Measurements from ENCODE around the gene PIF1.

Gene PIF1

DNA sequence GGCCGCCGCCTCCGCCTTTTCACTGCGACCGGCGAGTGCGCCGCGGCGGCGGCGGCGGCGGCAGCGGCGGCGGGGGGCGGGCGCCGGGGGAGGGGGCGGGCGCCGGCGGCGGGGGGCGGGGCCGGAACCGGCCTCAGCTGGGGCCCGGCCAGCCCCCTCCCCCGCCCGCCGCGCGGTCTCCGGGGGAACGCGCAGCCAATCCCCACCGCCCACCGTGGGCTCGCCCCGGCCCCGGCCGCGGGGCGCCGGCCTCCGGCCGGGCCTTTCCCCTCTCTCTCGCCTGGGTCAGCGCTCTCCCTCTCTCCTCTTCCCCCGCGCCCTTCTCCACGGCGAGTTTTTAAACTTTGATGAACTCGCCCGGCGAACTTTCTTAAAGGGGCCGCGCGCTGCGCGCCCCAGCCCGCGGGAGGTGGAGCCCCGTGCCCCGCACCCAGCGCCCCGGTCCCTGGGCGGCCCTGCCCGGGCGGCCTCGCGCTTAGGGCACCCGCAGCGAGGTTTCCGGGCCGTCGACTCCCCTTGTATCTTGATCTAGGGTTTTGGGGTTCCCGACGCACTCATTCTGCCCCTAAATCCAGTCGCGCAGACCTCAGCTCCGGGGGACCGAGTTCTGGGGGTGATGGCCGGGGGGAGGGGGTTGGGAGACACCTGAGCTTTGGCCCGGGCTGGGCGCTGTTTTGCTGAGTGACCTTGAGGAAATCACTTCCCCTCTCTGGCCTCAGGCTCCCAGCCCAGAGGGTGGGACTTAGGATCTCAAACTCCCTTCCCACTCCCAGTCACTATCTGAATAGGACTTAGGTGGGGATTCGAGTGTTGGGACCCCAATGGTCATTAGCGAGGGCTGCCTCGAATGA lies 49.7 kb downstream of the PIF1 start, which contains the start of gene RBPMS2:
RBPMS2 (minus strand) TSS at position 39 of the 851 bp plus-strand sequence. CDS start 270 bp downstream, outside the sequence.
- no peak for DNase-seq (ENCODE audit: low read depth)

DNA sequence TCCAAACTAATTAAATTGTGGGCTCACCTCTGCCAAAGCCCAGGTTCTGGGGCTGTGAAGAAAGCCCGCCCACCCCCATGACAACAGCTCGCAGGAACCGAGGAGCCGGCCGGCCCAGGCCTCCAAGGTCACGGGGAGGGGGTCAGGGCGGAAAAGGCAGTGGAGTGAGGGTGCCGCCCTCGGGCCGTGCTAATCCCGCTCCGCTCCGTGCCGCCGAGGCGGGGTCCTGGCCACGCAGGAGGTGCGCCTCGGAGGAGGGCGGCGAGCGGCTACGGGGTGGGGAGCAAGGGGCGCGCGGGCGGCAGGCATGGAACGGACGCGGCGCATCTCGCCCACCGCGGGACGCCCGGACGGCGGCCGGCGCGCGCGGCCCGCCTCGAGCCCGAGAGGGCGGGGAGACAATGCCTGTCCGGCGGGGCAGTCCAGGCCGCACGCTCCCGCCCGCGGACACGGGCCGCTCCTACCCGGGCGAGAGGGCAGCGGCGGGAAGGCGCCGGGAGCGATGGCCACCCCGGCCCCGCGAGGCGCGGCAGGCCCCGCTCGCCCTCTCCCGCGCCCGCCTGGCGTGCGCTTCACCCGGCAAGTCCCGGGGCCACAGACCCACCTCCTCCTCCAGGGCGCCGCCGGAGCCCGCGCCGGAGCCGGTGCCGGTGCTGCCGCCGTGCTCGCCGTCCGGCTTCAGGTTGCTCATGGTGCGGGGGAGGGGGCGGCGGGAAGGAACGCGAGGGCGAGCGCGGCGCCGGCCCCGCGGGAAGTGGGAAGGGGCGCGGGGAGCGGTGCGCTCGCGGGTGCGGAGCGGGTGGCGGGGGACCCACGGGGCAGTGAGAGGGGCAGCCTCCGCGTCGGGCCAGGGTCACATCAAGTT lies 50.6 kb downstream of the PIF1 start:
- DNase-seq (ENCODE audit: low read depth), result no peak

- DNase-seq (ENCODE audit: low read depth), result no peak
Observed at GRCh38 chr15:64774037-64774628, 51.3 kb downstream of the PIF1 start.

GRCh38 chr15:64773606-64774005 lies 51.8 kb downstream of the PIF1 start:
- DNase-seq (ENCODE audit: low read depth), result no peak

DNA sequence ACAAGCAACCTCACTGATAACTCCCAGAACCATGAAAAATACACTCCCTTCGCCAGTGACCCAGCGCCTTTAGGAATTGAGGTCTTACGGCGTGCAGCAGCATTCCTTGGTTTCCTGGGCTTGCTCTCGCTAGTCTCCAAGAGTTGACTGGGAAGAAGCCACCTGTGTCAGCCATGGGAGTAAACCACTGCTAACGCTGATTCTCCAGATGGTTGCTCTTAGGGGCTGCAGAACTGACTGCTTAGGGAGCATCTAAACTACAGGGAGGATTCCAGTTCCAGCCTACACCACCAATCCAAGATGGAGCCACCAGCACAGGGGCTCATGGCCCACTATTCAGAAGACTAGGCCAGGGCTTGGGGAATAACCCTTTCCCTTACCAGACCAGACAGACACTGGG lies 52.5 kb downstream of the PIF1 start:
- no peak for DNase-seq (ENCODE audit: low read depth)

DNA sequence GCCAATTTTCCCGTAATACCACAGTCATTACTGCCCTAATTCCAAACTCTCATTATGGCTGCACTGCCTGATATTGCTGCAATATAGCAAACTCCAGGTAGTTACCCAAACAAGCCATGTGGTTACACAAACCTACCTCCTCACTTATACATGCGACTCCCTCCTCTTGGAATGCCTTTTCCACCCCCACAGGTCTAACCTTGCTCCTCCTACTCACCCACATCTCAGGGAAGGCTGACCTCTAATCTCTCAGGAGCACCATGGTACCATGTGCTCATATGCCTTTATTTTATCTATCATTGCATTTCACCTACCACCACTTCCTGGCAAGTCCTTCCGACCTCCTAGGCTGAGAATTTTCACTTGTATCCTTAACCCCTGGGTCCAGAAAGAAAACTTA lies 53.0 kb downstream of the PIF1 start:
- DNase-seq (ENCODE audit: low read depth), result no peak

- no peak for DNase-seq (ENCODE audit: low read depth)
Observed at GRCh38 chr15:64770626-64771025, 54.8 kb downstream of the PIF1 start.

GRCh38 chr15:64767203-64767602 lies 58.2 kb downstream of the PIF1 start:
- no peak for DNase-seq (ENCODE audit: low read depth)

- no peak for DNase-seq (ENCODE audit: low read depth)
Observed at GRCh38 chr15:64766058-64766457, 59.4 kb downstream of the PIF1 start.

Measured in fibroblast of the conjunctiva (primary cell).